ENCODE measurements around the gene TIGD4.
"Not testable (repeated sequence)": the region's sequence is repeated elsewhere in the genome, so short reads cannot be mapped to it uniquely, and the experiment has no call there.

TIGD4 gene

DNA sequence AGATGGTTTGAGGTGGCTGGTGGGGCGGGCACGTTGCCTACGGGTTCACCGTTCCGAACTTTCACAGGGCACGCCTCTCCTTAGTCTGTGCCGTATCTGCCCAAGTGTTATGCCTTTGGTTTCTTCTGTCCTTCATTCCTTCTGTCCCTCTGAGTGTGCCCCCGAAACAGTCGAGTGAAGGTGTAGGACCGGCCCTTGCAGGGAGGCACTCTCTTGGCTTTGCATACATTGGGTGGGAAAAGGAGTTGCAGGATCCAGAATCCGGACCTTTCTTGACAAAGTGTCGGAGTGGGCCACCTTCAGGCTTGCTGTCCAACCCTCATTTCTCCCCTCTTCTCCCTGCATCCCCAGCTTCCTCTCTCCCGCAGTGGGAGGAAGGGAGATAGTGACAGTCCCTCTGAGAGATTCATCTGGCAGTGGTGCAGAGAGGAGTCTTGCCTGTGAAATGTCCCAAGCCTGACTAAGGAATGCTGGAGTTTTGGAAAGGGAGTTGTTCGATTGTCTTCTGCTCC lies 793 bp upstream of the TIGD4 start:
- no peak for DNase-seq (ENCODE audit: low read depth in 2 of 2)

- peak in 1 of 2 donors; percentile 9 for DNase-seq (ENCODE audit: low read depth in 2 of 2)
Observed at GRCh38 chr4:152778656-152779512, 646 bp downstream of the TIGD4 start.

DNA sequence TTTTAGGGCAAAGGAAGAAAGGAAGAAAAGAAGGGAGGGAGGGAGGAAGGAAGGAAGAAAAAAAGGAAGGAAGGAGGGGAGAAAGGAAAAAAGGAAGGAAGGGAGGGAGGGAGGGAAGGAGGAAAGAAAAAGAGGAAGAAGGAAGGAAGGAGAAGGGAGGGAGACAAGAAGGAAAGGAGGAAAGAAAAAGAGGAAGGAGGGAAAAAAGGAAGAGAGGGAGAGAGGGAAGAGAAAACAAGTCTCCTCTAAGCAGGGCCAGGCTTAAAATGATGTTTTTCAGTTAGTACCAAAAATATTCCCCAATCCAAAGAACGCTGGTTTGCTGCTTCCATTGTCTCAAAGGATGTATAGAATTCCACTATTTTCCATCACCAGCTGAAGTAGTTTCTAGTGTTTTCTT lies 2.0 kb downstream of the TIGD4 start:
- DNase-seq (ENCODE audit: low read depth in 2 of 2) = no peak

DNA sequence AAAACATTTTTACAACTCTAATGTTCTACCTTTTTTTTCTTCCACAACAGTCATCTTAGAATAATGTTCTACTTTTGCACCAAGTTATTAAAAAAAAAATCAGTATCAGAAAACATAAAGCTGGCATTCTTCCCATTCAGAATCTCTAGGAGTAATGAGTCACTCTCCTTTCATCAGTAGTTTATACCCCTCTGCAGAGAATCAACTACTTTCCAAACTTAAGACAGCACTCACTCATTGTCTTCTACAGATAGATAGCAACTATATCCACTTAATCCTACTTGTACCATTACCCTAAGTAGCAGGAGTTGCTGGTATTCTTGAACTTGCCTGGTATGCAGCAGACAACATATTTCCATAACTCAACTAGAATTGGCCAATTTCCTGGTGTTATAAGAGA lies 3.2 kb downstream of the TIGD4 start:
- DNase-seq (ENCODE audit: low read depth in 2 of 2) = no peak

GRCh38 chr4:152773953-152774352 lies 5.6 kb downstream of the TIGD4 start:
- DNase-seq (ENCODE audit: low read depth in 2 of 2) = no peak

- no peak for DNase-seq (ENCODE audit: low read depth in 2 of 2)
Observed at GRCh38 chr4:152773339-152773738, 6.2 kb downstream of the TIGD4 start.

DNA sequence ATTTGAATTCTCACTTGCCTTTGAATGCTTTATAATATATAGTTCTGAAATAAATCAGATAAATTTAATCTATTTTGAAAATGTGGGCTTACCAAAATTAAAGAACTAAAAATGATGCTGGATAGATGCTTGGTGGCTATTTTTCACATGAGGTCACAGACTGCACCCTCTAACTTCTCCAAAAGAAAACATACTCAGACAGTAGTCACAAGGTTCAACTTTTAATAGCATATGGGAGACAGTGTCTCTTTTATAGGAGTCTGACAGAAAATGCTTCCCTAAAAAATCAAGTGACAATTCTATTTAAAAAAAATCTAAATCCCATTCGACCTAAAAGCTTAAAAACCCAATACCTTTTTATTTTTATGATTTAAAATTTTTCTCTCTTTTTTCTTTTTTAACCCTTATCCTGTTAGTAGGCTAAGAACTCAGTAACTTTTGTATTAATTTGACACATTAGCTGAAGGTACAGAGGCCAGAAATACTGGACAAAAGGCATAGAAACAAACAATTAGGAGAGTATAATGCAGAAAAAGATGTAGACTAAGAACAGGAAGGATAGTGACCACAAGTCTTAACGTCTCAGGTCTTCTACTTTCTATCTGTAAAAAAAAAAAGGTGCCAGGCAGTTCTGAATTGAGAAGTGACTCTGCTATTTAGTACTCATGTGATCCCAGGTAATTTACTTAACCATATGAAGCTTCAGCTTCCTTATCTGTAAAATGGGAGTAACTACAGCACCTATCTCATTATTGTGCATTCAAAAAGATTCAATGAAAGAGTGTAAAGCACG lies 7.6 kb downstream of the TIGD4 start:
- no peak for DNase-seq (ENCODE audit: low read depth in 2 of 2)

- DNase-seq (ENCODE audit: low read depth in 2 of 2) = not testable (repeated sequence)
Observed at GRCh38 chr4:152765069-152765737, 14.3 kb downstream of the TIGD4 start.

DNA sequence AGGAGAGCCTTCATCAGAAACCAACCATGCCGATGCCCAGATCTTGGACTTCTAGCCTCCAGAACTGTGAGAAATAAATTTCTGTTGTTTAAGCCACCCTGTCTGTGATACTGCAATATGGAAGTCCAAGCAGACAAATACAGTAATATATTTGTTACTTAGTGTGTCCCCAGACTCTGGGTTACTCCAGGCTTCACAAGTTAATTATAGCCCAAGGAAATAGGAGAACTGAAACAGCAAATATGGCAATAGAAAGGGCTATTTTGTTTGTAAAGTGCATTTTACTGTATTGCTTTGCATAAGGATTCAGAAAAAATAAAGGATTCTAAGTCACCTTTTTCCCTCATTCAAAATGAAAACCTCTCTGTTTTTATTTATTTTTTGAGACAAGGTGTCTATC lies 15.7 kb downstream of the TIGD4 start:
- DNase-seq (ENCODE audit: low read depth in 2 of 2) = no peak

DNA sequence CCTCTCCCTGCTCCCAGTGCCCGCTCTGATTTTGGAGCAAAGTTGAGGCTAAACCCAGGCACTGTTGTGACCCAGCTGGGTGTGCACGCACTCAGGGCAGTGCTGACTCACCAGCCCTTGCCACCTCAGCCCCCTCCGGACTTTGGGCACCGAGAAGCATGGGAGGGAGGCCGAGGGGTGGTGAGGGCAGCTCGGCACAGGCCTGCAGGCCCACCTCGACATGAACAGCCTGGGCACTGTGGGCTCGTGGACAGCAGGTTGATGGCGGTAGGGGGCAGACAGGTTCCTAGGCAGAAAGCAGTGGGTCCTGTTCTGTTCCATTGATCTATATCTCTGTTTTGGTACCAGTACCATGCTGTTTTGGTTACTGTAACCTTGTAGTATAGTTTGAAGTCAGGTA lies 30.9 kb downstream of the TIGD4 start:
- DNase-seq (ENCODE audit: low read depth in 2 of 2) = no peak

GRCh38 chr4:152747444-152747843 lies 32.1 kb downstream of the TIGD4 start:
- no peak for DNase-seq (ENCODE audit: low read depth in 2 of 2)

- DNase-seq (ENCODE audit: low read depth in 2 of 2) = no peak
Observed at GRCh38 chr4:152738827-152739226, 40.7 kb downstream of the TIGD4 start.

DNA sequence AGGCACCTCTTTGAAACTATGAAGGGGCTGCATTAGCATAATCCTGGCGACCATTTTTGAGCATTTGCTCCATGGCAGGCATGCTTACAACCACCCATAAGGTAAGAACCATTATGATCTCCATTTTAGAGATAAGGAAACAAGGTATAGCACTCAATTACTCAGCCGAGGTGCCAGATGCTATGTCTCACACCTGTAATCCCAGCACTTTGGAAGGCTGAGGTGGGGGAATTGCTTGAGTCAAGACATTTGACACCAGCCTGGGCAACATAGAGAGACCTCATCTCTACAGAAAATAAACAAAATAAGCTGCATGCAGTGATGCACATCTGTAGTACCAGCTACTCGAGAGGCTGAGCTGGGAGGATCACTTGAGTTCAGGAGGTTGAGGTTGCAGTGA lies 43.6 kb downstream of the TIGD4 start:
- DNase-seq (ENCODE audit: low read depth in 2 of 2) = no peak

- no peak for DNase-seq (ENCODE audit: low read depth in 2 of 2)
Observed at GRCh38 chr4:152735396-152735859, 44.1 kb downstream of the TIGD4 start.

- DNase-seq (ENCODE audit: low read depth in 2 of 2) = no peak
Observed at GRCh38 chr4:152734699-152735050, 44.9 kb downstream of the TIGD4 start.

GRCh38 chr4:152734015-152734698 lies 45.4 kb downstream of the TIGD4 start:
- no peak for DNase-seq (ENCODE audit: low read depth in 2 of 2)

GRCh38 chr4:152731997-152732396 lies 47.5 kb downstream of the TIGD4 start:
- no peak for DNase-seq (ENCODE audit: low read depth in 2 of 2)

GRCh38 chr4:152729466-152729865 lies 50.1 kb downstream of the TIGD4 start:
- no peak for DNase-seq (ENCODE audit: low read depth in 2 of 2)

- no peak for DNase-seq (ENCODE audit: low read depth in 2 of 2)
Observed at GRCh38 chr4:152728343-152728742, 51.2 kb downstream of the TIGD4 start.

- no peak for DNase-seq (ENCODE audit: low read depth in 2 of 2)
Observed at GRCh38 chr4:152727784-152728183, 51.7 kb downstream of the TIGD4 start.

DNA sequence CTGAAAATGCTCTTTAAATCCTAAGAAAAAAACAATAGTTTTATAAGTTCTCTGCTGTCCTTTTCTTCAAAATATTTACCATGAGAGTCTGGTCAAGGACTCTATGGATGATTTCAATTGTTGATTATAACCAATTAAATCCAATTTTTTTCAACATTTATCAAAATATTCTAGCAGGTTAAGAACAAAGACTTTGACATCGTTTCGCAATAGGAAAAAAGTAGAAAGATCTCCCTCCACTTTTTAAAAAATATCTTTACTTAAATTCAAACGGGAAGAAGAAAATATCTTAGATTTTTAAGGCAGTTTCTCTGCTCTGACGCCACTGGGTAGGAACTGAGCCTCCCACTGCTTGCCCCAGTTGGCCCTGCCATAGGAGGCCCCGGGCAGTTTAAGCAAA lies 55.0 kb downstream of the TIGD4 start:
- no peak for DNase-seq (ENCODE audit: low read depth in 2 of 2)

- DNase-seq (ENCODE audit: low read depth in 2 of 2) = no peak
Observed at GRCh38 chr4:152723236-152723635, 56.3 kb downstream of the TIGD4 start.
